ENCODE measurements around the gene PROCR.
A peak's percentile ranks its signal among the peaks of the same experiment; 100 is the strongest.
"Not testable (repeated sequence)": the region's sequence is repeated elsewhere in the genome, so short reads cannot be mapped to it uniquely, and the experiment has no call there.

PROCR gene

GRCh38 chr20:35171753-35172433 lies at the start of gene PROCR:
PROCR (plus strand) TSS chr20:35172072; CDS start chr20:35172155, 83 bp downstream.
- peak; percentile 92 for DNase-seq

GRCh38 chr20:35122756-35123405 lies 49.0 kb upstream of the PROCR start:
- no peak for DNase-seq

- no peak for DNase-seq
Observed at GRCh38 chr20:35125753-35126152, 46.1 kb upstream of the PROCR start.

DNA sequence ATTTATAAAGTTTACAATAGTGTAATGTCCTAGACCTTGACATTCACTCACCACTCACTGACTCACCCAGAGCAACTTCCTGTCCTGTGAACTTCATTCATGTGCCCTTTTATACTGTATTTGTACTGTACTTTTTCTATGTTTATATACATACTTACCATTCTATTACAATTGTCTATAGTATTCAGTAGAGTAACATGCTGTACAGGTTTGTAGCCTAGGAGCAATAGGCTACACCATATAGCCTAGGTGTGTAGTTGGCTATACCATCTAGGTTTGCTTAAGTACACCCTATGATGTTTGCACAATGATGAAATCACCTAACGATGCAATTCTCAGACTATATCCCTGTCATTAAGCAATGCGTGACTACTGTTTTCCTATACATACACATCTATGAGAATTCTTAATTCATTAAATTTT lies 42.2 kb upstream of the PROCR start:
- DNase-seq: peak; percentile 37

- DNase-seq: no peak
Observed at GRCh38 chr20:35131934-35132333, 39.9 kb upstream of the PROCR start.

DNA sequence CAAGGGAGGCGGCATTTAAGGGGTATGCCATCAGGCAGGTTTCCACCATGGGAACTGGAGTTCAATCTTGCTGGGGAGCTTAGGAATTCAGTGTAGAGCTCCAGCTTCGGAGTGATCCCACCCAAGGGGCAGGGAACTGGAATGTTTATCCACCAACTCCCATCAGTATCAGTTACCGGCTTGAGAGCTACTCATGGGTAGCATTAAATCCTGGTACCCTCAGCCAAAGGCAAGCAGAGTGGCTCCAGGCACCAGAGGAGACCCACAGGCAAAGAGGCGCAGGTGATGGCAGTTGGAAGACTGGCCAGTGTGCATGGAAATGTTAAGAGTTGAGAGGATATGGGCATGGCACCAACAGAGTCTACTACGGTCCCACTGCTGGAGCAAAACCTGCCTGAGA lies 38.8 kb upstream of the PROCR start:
- no peak for DNase-seq

DNA sequence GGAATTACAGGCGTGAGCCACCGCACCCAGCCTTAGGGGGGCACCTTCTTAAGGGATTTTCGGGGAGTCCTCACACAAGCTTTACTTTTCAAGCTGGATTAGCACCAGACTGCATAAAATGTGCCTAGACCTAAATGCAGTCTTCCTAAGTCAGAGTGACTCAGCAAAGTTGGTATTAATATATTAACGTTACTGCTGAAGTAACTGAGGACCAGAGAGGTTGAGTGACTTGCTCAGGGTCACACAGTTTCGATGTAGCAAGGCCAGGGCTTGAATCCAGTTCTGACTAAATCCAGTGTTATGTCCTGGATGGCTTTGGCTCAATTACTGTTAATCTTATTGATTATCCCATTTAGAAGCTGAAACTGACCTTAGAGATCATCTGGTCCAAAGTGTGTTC lies 38.1 kb upstream of the PROCR start:
- DNase-seq: no peak

DNA sequence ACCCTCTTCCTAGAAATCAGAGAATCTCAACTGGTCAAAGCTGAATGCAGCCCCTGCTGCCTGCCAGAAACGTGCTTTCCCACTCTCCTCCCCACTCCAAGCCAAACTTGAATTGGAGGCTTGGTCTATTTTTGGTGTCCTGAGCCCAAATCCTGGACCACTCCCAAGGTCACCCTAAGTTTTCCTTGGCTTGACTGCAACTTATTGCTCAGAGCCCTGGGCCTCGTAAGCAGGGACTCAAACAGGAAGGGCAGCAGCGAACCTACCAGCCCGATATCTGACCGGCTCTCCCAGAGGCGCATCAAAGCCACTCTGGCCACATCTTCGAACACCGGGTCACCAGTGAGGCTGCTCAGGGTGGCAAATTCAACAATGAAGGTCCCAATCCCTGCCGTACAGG lies 37.4 kb upstream of the PROCR start:
- no peak for DNase-seq

GRCh38 chr20:35134880-35135279 lies 37.0 kb upstream of the PROCR start:
- no peak for DNase-seq

DNA sequence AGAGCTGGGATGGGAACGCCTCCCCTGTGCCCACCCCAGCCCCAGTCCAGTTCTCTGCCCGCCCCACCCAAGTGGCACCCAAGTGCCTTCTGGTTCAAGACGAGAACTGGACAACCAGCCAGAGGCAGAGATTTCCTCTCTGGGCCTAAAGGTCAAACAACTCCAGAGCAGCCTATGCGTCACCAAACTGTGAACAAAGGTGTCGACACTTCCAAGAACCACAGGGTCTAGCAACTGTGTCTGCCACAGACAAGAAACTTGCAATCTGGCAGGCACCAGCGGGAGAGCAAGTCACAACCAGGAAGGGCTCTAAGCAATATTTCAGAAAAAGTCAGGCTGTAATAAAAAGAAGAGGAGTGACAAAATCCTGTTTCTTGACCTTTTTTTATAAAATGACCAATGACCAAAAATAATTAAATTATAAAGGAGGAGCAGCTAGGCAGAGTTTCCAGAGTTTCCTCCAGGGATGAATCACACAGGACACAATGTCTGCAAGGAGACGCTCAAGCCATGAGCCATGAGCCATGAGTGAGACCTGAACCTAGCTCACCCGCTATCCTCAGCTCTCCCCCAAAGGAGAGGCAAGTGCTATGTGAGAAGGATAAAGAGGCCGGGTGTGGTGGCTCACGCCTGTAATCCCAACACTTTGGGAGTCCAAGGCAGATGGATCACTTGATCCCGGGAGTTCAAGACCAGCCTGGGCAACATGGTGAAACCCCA lies 35.8 kb upstream of the PROCR start:
- peak; percentile 36 for DNase-seq

- DNase-seq: no peak
Observed at GRCh38 chr20:35144694-35145093, 27.2 kb upstream of the PROCR start.

DNA sequence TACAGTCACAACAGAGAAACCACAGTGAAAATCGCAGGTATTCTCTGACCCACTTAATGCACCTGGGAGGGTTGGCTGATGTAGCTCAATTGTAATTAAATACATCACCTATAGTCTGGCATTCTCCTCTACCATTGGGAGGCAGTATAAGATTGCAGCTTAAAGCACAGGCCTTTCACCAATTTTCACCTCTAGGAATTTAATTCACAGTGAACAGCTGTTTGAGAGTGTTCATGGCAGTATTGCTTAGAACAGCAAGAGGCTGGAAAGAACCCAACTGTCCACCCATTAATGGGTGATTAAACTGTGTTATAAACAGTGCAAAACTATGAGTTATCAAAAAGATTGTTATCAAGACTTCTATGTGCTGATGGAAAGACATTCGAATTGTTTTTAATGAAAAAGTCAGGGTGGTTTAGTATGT lies 26.7 kb upstream of the PROCR start:
- peak; percentile 53 for DNase-seq

GRCh38 chr20:35146299-35146919 lies 25.5 kb upstream of the PROCR start:
- peak; percentile 19 for DNase-seq

GRCh38 chr20:35146920-35147574 lies 24.8 kb upstream of the PROCR start, which contains the start of gene EDEM2:
EDEM2 (minus strand) TSS chr20:35147336; CDS start chr20:35147258, 78 bp downstream.
- DNase-seq: peak; percentile 95

DNA sequence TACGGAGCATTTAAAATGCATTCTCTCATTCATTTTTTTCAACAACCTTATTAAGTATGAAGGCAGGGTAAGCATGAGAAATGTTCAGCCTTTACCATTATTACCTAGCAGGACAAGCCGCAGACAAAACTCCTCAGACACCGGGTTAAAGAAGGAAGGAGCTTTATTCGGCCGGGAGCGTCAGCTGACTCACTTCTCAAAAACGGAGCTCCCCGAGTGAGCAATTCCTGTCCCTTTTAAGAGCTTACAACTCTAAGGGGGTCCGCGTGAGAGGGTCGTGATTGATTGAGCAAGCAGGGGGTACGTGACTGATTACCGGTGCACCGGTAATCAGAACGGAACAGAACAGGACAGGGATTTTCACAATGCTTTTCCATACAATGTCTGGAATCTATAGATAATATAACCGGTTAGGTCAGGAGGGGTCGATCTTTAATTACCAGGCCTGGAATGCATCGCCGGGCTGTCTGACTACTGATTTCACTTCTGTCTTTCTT lies 24.2 kb upstream of the PROCR start:
- peak; percentile 56 for DNase-seq

GRCh38 chr20:35150846-35151579 lies 20.9 kb upstream of the PROCR start:
- DNase-seq: no peak

DNA sequence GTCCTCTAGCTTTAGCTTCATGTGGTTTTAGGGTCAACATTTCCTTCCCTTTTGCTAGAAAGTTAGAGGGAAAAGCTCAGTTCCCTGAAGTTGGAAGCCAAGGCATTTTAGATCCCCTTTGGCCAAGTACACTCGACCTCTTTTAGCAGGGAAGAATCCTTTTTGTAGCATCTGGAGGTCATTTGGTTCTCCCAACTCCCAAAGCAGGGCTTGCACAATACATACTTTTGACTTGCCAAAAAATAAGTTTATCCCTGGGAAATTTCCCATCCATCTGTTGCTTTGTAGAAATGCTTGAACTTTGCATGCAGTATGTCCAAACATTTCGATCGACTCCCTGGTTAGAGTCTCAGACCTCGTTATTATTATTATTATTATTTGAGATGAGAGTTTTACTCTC lies 20.1 kb upstream of the PROCR start:
- no peak for DNase-seq

DNA sequence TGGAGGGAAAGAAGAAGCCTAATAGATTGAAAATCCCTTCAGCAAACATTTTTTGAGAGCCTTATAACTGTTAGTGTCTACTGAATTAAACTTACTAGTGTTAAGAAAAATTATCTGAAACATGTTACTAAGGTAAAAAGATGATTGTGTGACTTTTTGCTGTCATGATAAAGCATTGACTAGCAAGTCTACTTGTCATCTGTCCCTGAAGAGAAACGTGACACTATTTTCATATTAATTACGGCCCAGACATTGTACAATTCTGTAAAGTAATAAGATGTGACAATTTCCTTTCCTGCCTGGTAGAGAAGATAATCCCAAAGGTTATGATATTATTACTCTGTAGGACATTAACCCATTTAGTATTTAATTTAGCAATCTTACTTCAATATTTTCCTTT lies 15.9 kb upstream of the PROCR start:
- DNase-seq: no peak

- no peak for DNase-seq
Observed at GRCh38 chr20:35156978-35157377, 14.9 kb upstream of the PROCR start.

- not testable (repeated sequence) for DNase-seq
Observed at GRCh38 chr20:35160341-35160740, 11.5 kb upstream of the PROCR start.

GRCh38 chr20:35164531-35164930 lies 7.3 kb upstream of the PROCR start:
- not testable (repeated sequence) for DNase-seq

All from fibroblast of skin of right biceps (primary cell).